ENCODE measurements around the gene PKD1. TPM values are rescaled to one million over a fixed set of nuclear protein-coding genes. Genes with fewer than 3 reads are reported as not detected.
"Not testable (repeated sequence)": the region's sequence is repeated elsewhere in the genome, so short reads cannot be mapped to it uniquely, and the experiment has no call there.

Gene PKD1
- total RNA-seq, 1 donor, result 125 TPM

- DNase-seq (ENCODE audit: low read depth in 2 of 3, low spot score in 2 of 3), result not testable (repeated sequence)
These were observed 24.7 kb downstream of the PKD1 start for GRCh38 chr16:2111009-2111353.

DNA sequence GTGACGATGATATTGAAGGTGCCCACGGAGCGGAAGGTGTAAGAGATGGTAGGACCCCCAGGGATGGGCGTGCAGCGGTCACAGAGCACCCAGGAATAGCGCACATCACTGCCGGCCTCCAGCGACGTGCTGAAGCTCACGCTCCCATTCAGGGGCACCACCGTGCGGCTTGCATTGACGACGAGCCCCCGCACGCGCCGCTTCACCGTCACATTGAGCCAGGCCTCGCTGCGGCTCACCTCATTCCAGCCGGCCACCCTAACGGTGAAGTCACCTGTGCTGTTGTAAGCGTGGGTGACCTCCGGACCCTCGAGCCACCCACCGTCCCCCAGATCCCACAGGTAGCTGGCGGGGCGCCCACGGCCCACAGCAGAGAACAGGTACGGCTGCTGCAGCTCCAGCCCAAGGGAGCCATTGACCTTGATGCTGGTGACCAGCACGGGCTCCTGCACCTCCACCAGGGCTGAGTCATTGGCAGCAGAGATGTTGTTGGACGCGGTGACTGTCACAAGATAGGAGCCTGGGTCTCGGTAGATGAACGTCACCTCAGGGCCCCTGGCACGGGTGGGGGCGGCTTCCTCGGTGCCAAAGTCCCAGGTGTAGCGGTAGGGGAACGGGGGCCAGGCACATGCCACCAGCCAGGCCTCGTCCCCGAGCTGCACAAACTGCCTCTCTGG lies 25.2 kb downstream of the PKD1 start:
- not testable (repeated sequence) for DNase-seq (ENCODE audit: low read depth in 2 of 3, low spot score in 2 of 3)

DNA sequence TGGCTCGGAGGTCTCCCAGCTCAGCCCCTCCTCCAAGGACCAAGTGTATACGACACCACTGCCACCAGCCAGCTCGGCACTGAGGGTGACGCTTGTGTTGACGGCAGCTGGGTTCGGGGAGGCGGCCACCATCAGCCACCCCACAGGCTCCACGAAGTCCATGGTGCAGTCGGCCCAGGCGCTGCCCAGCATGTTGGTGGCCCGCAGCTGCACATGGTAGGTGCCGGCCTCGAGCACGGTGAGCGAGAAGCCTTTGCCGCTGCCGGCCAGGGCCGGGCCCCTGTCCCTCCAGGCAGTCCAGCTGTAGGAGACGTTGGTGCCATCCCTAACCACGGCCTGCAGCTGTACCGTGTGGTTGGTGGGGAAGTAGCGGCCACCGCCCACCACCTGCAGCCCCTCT lies 25.8 kb downstream of the PKD1 start:
- DNase-seq (ENCODE audit: low read depth in 2 of 3, low spot score in 2 of 3), result not testable (repeated sequence)

- DNase-seq (ENCODE audit: low read depth in 2 of 3, low spot score in 2 of 3), result not testable (repeated sequence)
These were observed 26.5 kb downstream of the PKD1 start for GRCh38 chr16:2109271-2109580.

DNA sequence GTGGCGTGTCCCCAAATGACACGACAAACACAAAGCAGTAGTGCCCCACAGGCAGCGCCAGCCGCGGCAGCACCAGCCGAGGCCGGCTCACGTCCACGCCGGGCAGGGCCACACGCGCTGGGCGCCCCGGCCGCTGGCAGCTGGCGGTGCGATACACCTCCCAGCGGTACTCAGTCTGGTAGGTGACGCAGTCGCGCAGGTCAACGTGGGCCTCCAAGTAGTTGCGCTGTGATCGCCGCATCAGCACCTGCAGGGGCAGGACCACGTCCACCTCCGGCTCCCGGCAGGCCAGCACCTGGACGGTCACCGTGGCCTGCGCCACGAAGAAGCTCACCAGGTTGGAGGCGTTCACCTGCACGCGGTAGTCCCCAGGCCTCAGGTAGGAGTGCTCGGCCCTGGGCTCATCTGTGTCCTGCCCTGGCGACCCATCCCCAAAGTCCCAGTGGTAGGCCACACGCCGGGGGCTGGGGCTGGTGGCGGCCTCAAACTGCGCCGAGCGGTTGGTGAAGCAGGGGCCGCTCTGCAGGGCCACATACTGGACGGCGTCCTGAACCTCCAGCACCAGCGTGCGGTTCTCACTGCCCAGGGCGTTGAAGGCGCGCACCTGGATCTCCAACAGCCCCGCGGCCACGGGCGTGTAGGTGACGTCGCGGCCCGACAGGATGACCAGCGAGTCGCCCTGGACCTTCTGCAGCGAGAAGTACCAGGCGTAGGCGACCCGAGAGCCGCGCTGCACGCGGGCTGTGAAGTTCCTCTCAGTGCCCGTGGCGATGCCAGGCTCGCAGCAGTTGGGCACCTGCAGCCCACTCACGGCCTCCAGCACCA lies 27.0 kb downstream of the PKD1 start:
- DNase-seq (ENCODE audit: low read depth in 2 of 3, low spot score in 2 of 3), result not testable (repeated sequence)

DNA sequence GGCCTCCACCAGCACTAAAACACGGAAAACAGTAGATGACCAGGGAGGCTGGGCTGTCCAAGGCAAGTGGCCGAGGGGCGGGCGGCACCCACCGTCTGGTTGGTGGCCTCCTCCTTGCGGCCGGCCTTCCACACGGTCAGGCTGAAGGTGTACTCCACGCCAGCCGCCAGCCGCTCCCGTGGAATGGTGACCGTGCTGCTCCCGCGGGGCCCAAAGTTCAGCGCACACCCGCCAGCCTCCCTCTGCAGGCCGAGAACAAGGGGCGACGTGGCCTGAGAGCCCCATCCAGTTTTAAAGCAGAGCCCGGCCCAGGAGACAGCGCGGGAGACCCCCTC lies 27.9 kb downstream of the PKD1 start:
- not testable (repeated sequence) for DNase-seq (ENCODE audit: low read depth in 2 of 3, low spot score in 2 of 3)

GRCh38 chr16:2107121-2107790 lies 28.4 kb downstream of the PKD1 start:
- not testable (repeated sequence) for DNase-seq (ENCODE audit: low read depth in 2 of 3, low spot score in 2 of 3)

DNA sequence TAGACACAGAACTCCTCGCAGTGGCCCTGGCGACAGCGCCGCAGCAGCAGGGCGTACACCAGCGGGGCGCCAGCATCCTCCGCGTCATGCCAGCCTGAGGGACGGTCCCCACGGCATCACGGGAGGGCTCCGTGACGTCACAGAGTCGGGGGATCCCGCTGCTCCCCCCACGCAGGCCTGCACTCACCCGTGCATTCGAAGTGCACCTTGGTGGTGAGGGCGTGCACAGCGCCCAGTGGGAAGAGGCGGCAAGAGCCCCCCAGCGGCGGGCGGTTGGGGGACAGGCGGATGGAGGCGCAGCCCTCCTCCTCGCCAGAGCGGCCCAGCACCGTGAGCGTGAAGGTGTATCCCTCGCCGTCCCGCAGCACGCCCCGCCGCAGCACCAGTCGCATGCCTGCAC lies 29.5 kb downstream of the PKD1 start:
- DNase-seq (ENCODE audit: low read depth in 2 of 3, low spot score in 2 of 3), result not testable (repeated sequence)

DNA sequence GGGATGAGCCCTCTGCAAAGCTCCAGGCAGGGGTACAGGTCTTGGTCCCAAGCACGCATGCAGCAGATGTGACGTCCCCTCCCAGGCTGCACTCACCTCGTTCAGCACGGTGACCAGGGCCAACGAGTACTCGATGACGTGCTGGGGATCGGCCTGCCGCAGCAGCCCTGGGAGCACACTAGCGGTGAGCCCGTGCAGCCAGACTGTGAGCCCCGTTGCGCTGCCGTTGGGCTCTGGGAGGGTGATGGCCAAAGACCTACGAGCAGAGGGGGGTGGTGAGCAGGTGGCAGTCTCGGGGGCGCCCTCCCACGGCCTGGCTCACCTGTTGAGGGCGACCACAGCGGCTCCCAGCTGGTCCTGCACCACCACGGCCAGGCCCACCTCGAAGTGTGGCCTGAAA lies 29.9 kb downstream of the PKD1 start:
- DNase-seq (ENCODE audit: low read depth in 2 of 3, low spot score in 2 of 3), result not testable (repeated sequence)

DNA sequence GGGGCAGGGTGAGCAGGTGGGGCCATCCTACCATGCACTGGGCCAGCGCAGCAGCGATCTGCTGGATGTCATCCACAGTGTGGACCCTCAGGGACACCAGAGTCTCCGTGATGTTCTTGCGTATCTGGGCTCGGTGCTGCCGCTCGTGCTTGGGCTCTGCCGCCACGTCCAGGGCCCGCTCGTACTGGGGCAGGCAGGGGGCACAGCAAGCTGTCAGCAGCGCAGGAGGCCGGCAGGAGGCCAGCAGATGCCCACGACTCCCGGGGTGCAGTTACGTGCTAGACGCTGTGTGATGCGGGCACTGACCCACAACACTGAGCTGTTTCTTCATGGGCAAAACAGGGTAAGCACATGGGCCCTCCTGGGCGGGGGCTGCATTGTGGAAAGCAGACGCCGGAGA lies 30.4 kb downstream of the PKD1 start:
- DNase-seq (ENCODE audit: low read depth in 2 of 3, low spot score in 2 of 3), result not testable (repeated sequence)

DNA sequence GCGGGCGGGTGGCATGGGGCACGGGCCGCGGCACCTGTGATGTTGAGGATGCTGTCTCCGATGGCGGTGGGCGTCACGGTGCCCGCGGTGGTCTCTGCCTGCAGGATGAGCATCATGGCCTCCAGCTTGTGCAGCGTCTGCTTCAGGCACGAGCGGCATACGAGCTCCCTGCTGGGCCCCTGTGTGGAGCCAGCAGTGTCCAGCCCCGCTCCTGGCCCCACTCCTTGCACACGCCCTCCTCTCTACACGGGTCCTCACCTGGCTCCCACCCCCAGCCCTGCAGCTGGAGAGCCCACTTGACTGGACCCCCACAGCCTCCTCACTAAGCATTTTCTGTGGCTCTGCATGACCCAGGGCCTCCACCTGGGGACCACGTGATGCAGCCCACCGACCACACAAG lies 31.2 kb downstream of the PKD1 start:
- not testable (repeated sequence) for DNase-seq (ENCODE audit: low read depth in 2 of 3, low spot score in 2 of 3)

DNA sequence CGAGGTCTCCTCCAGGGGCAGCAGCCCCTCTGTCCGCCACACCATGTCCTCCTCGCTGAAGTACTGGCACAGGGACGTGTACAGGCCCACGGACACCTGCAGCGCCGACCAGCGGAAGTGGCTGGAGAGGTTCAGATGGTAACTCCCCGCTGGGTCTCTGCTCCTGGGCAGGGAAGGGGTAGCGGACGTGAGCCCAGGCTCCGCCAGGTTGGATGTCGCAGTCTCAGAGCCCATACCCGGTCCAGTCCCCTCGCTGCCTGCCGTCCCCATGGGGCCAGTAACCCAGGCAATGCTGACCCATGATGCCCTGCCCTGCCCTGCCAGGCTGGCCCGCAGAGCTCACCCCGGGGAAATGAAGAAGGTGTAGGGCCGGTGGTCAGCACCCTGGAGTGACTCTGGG lies 33.2 kb downstream of the PKD1 start:
- no peak for DNase-seq (ENCODE audit: low read depth in 2 of 3, low spot score in 2 of 3)

- DNase-seq (ENCODE audit: low read depth in 2 of 3, low spot score in 2 of 3), result not testable (repeated sequence)
These were observed 34.1 kb downstream of the PKD1 start for GRCh38 chr16:2101581-2101980.

GRCh38 chr16:2097689-2098088 lies 38.0 kb downstream of the PKD1 start:
- DNase-seq (ENCODE audit: low read depth in 2 of 3, low spot score in 2 of 3), result not testable (repeated sequence)

DNA sequence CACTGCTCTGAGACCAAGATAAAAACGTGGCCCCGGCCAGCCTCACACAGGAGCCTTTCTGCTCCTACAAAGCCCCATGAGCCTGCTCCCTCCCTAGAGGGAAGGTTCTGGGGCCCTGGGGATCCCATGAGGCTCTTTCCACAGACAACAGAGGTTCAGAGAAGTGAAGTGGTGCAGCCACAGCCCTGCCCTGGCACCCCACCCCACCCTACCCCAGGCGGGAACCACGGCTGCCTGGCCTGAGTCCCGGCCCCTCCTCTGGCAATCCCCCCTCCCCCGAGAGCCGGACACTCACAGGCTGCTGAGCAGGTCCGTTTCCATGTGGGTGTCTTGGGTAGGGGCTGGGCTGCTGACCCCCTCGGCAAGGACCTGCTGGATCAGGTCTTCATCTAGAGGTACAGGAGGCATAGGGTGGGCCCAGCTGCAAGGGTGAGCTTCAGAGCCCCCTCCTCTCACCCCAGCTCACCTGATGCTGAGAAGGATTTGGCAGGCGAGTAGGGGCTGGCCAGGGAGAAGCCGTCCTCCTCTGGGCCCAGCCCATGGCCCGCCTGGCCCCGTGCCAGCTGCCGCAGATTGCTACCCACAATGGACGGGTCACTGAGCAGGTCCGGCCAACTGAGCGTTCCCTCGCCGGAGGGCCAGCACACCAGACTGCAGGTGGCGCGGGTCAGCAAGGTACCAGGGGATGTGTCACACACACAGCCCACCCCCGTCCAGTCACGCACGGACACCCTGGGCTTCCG lies 38.7 kb downstream of the PKD1 start:
- no peak for DNase-seq (ENCODE audit: low read depth in 2 of 3, low spot score in 2 of 3)

DNA sequence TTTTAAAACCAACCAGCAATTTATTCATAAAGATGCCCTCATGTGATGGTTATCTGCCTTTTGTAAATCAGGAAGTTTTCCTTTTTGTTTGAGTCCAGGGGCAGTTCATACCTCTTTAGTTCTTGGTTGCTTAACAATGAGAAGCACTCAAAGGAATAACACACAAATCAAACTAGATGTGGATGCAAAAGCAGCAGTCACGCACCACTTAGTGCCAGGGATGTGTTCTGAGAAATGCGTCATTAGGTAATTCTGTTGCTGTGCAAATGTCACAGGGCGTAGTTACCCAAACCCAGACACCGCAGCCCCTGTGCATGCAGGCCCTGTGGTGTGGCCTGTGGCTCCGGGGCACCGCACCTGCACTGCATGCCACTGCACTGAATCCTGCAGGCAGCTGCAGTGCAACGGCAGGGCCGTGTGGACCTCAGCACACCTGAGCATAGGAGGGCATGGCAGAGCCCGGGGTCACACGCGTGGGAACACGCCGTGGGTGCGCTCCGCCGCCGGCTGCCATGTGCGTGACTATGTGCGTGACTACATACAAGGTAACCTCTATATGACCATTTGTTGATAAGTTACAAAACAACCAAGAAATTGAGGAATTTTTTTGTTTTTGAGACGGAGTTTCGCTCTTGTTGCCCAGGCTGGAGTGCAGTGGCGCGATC lies 39.6 kb downstream of the PKD1 start:
- no peak for DNase-seq (ENCODE audit: low read depth in 2 of 3, low spot score in 2 of 3)

DNA sequence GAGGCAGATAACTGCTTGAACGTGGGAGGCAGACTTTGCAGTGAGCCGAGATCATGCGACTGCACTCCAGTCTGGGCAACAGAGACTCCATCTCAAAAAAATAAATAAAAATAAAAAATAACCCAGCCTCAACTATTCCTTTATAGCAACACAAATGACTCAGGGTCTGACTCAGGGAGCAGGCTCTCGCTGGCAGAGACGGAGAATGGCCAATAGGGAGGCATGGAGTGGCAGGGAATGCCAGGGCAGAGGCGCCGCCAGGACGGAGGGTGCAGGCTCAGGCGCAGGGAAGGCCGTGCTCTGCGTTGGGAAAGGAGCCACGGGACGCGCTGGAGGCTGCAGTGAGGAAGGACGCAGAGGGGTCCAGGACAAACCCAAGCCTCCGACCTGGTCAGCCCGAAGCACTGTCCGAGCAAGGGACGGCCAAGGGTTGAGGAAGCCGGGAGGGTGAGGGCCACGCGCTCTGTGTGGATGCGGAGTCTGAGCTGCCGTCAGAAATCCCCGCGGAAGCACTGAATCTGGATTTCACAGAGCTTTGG lies 40.3 kb downstream of the PKD1 start:
- DNase-seq (ENCODE audit: low read depth in 2 of 3, low spot score in 2 of 3), result no peak

DNA sequence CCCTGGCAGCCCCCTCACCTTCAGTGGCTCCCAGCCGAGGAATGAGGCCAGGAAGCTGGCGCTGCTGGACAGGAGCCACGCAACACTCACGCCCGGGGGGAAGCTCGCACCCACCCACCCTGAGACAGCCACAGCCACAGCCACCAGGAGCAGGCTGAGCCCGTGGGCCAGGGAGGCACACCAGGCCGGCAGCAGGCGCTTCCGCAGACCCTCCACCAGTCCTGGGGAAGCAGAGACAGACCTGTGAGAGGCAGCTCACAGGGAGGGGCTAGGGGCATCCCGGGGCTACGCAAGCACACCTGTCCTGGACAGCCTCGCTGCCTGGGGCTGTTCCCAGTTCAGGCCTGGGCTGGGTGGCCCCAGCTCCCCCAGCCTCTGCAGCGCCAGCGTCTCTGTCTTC lies 41.9 kb downstream of the PKD1 start:
- DNase-seq (ENCODE audit: low read depth in 2 of 3, low spot score in 2 of 3), result no peak

DNA sequence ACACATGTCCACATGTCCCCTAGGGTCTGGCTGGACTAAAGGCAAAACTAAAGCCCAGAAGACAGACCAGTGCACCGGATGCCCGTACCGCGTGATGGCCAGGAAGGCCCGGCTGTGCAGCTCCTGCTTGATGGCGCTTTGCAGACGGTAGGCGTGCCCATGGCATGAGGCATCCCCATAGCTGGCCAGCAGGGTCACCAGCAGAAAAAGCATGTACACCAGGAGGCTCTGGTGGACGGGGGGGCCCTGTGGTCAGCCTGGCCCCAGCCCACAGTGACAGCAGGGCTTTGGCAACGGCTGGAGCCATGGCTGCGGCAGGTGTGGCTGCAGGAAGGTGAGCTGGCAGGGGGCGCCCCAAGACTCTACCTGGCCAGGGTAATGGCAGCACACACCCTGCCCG lies 42.8 kb downstream of the PKD1 start:
- no peak for DNase-seq (ENCODE audit: low read depth in 2 of 3, low spot score in 2 of 3)

DNA sequence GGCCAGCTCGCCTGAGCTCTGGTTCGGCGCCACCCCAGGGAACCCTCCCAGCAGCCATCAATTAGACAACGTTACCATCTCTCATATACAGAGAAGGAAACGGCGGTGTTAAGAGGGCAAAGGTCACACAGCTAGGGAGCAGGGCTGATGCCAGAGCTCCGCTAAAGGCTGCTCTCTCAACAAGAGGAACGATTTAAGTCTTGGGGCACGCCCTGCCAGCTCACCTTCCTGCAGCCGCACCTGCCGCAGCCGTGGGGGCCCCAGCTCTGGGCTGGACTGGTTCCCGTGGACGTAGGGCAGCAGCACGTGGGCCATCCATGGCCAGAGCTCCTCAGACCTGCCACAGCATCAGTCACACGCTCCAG lies 43.5 kb downstream of the PKD1 start:
- DNase-seq (ENCODE audit: low read depth in 2 of 3, low spot score in 2 of 3), result no peak

All from hematopoietic multipotent progenitor cell (in vitro differentiated cells).